ENCODE data around the gene RAB27A. TPM values are rescaled to one million over a fixed set of nuclear protein-coding genes. Genes with fewer than 3 reads are reported as not detected.

RAB27A gene
- total RNA-seq, 1 experiment from 2014 or later = 8.0 TPM

DNA sequence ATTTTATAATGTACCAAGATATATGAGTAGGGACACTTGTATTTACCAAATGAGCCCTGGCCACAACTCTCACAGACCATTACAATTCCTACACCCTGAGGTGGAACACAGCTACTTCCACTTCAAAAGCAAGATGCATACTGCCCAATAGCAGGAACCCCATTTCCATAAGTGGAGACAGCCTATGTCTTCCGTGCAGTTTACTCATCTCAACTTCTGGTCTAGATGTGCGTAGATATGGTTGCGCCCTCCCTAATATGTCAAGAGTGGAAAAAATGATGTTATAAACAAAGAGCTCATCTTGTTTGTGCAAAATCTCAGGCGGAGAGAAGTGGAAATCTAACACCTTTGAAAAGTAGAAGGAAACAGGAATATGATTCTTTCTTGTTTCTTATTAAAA is 44.6 kb downstream of the RAB27A start:
- H3K27me3 ChIP-seq (ENCODE audit: control insufficient read depth, insufficient read depth, low read length) = no peaks in the 10 kb centered on the region
- TF ChIP-seq TCF7L2 (IDR thresholded peaks at IDR 0.05; ENCODE audit: low read depth, low read length) = no peak
- no peak for TF ChIP-seq SIN3A (IDR thresholded peaks at IDR 0.05; ENCODE audit: borderline replicate concordance, insufficient read depth, low read depth, low read length)
- TF ChIP-seq REST (IDR thresholded peaks at IDR 0.05; ENCODE audit: insufficient read depth in 1 of 2, low read depth in 2 of 2, low read length in 1 of 2) = no peak
- TF ChIP-seq, protein P1, sequence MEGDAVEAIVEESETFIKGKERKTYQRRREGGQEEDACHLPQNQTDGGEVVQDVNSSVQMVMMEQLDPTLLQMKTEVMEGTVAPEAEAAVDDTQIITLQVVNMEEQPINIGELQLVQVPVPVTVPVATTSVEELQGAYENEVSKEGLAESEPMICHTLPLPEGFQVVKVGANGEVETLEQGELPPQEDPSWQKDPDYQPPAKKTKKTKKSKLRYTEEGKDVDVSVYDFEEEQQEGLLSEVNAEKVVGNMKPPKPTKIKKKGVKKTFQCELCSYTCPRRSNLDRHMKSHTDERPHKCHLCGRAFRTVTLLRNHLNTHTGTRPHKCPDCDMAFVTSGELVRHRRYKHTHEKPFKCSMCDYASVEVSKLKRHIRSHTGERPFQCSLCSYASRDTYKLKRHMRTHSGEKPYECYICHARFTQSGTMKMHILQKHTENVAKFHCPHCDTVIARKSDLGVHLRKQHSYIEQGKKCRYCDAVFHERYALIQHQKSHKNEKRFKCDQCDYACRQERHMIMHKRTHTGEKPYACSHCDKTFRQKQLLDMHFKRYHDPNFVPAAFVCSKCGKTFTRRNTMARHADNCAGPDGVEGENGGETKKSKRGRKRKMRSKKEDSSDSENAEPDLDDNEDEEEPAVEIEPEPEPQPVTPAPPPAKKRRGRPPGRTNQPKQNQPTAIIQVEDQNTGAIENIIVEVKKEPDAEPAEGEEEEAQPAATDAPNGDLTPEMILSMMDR (IDR thresholded peaks at IDR 0.05) = no peak
- TF ChIP-seq POLR2AphosphoS5 (IDR thresholded peaks at IDR 0.05; ENCODE audit: low read depth, low read length) = no peak
- no peaks in the 10 kb centered on the region for H3K9me3 ChIP-seq (ENCODE audit: control insufficient read depth, insufficient read depth, low read depth, low read length)
- no peaks in the 10 kb centered on the region for H3K36me3 ChIP-seq (ENCODE audit: control insufficient read depth, insufficient read depth, low read length)
- DNase-seq (ENCODE audit: low read depth, low spot score) = no peak
- no peak for ATAC-seq
- no peak overlapping the region for H3K4me3 ChIP-seq (ENCODE audit: low read depth in 2 of 2, low read length in 2 of 2)
- intact Hi-C loops (cut with micrococcal nuclease; ENCODE audit: unreplicated experiment) = no loop called here
- POLR2A ChIA-PET = interaction anchor here (0.6 kb wide), 1 partner anchor 43 kb away, joined by 3 read pairs; no protein-coding TSS in a partner anchor
- no peaks in the 10 kb centered on the region for H3K4me1 ChIP-seq (ENCODE audit: control insufficient read depth, insufficient read depth, low read length)
- in situ Hi-C loops (cut with HindIII; ENCODE audit: low pct_unique_long_range_greater_than_20kb, low sequenced_read_pairs) = no loop called here
- H3K27ac ChIP-seq (ENCODE audit: low read length) = no peak overlapping the region
- BruUV-seq (replicated peaks) = no TSS peak
- CTCF ChIA-PET = no interaction called here

DNA sequence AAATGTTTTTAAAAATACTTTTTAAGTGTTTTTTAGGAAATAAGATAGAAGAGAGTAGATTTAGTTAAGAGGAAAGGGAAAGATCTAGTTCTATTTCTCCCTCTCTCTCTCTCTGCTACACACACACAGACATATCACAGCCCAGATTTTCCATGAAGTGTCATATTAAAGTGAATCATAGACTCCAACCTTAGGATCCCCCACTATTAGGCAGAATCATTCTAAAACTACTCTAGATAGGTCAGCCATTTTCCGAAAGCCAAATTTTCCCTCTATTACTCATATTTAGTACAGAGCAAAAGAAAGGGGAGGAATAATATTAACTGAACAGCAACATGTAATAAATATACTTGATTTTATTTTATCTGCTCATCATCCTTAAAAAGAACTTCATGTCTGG is 47.7 kb downstream of the RAB27A start:
- no TSS peak for BruUV-seq (replicated peaks)
- intact Hi-C loops (cut with micrococcal nuclease; ENCODE audit: unreplicated experiment) = no loop called here
- in situ Hi-C loops (cut with HindIII; ENCODE audit: low pct_unique_long_range_greater_than_20kb, low sequenced_read_pairs) = no loop called here
- ATAC-seq (no peak), DNase-seq (ENCODE audit: low read depth, low spot score) (no peak)
- ChIA-PET CTCF (no interaction called here), POLR2A (no interaction called here)
- Histone ChIP-seq H3K27ac (ENCODE audit: low read length) (no peak overlapping the region), H3K4me1 (ENCODE audit: control insufficient read depth, insufficient read depth, low read length) (no peaks in the 10 kb centered on the region), H3K27me3 (ENCODE audit: control insufficient read depth, insufficient read depth, low read length) (no peaks in the 10 kb centered on the region), H3K36me3 (ENCODE audit: control insufficient read depth, insufficient read depth, low read length) (no peaks in the 10 kb centered on the region), H3K4me3 (ENCODE audit: low read depth in 2 of 2, low read length in 2 of 2) (no peak overlapping the region), H3K9me3 (ENCODE audit: control insufficient read depth, insufficient read depth, low read depth, low read length) (no peaks in the 10 kb centered on the region)
- TF ChIP-seq REST (IDR thresholded peaks at IDR 0.05; ENCODE audit: insufficient read depth in 1 of 2, low read depth in 2 of 2, low read length in 1 of 2) (no peak), SIN3A (IDR thresholded peaks at IDR 0.05; ENCODE audit: borderline replicate concordance, insufficient read depth, low read depth, low read length) (no peak), POLR2AphosphoS5 (IDR thresholded peaks at IDR 0.05; ENCODE audit: low read depth, low read length) (no peak), TCF7L2 (IDR thresholded peaks at IDR 0.05; ENCODE audit: low read depth, low read length) (no peak)
- TF ChIP-seq, protein P1 (IDR thresholded peaks at IDR 0.05) = no peak
